HG03095 (cell line): ENCODE measurements around the gene STXBP2.

ENCODE experiments used
- ATAC-seq: cut with Tn5 transposase; IDR thresholded peaks from one replicate; pipeline ENCODE4 v1.9.1; 2021; ENCODE audit warnings: moderate library complexity; ENCODE audit not compliant: unreplicated experiment

Gene STXBP2

DNA sequence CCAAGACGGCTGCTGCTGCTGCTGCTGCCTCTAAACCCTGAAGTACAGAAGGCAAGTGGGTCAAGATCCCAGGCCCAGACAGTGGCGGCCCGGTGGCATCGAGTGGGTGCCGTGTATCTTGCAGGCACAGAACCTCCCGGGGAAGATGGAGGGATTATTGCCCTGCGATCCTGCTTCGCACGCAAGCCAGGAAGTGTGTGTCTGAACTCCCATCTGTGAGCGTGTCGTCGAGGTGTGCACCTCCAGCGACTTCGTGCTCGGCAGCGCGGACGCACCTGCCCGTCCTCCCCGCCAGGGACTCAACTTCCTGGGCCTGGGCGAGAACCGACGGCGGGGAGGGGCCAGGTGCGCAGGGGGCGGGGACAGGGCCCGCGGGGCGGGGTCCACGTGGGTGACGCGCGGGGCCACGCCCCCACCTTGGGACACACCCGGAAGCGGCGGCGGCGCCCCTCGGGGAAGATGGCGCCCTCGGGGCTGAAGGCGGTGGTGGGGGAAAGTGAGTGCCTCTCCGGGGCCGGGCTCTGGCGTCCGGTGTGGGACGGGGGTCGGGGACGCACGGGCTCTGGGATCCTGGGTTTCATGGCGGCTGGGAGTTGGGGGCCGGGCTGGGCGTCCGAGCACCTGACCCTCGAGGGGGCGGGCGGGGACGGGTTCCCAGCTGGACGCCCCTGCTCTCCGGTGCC lies at the start of gene STXBP2:
STXBP2 (plus strand) TSS at position 420 of the 683 bp plus-strand sequence; CDS start at position 460, 40 bp downstream.
- peak; percentile 56 for ATAC-seq

DNA sequence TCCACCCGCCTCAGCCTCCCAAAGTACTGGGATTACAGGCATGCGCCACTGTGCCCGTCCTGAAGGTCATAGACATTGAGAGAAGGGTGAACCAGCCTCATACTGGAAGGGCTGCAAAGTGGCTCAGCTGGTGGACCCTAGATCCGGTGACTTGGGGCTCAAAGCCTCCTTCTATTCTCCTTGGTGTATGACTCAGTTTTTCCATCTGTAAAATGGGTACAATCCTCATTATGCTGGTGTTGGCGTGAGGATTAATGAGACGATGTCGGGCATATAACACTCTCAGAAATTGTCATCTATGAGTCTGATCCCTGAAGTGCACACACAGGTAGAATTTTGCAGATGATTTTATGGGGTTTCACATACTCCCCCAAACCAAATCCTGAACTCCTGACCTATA lies 47.1 kb upstream of the STXBP2 start:
- ATAC-seq: no peak

DNA sequence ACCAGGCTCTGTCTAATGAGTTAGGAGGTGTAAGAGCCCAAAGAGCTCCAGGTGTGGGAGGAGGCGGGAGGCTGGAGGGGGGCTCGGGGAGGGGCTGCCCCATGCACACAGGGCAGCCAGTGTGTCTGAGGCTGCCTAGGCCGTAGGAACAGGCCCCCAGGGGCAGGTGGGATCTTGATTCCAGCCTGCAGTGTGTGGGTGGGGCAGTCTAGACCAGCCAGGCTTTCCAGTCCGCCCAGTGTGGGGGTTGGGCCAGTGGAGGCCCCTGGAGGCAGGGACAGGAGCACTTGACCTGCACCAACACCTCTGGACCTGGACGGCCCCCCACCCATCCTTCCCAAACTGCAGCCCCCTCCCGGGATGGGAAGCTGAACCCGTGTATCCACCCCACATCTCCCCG lies 46.7 kb upstream of the STXBP2 start:
- no peak for ATAC-seq

DNA sequence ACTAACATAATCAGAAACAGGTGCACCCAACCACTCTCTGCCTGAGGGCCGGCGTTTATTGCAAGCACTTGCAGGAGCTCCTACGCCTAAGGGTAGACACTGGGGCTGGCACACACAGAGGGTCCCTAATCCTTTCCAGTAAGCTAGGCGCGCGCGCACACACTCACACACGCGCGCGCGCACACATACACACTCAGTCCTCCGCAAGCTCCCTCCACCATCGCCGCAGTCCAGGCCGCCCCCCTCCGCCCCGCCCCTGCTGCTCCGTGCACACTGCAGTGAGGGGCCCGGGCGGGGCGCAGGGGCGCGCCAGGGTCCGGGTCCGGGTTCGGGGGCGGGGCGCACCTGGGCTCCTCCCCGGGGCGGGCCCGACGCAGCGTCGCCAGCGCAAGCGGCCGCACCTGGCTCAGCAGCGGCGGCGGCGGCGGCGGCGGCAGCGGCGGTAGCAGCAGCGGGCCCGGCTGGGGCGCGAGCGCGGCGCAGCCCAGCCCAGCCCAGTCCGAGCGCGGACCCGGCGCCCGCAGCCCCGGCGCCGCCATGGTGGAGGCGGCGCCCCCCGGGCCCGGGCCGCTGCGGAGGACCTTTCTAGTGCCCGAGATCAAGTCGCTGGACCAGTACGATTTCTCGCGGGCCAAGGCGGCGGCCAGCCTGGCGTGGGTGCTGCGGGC lies 41.3 kb upstream of the STXBP2 start, which contains the start of gene CAMSAP3:
CAMSAP3 (plus strand) TSS at position 398 of the 668 bp plus-strand sequence; CDS start at position 538, 140 bp downstream.
- no peak for ATAC-seq

DNA sequence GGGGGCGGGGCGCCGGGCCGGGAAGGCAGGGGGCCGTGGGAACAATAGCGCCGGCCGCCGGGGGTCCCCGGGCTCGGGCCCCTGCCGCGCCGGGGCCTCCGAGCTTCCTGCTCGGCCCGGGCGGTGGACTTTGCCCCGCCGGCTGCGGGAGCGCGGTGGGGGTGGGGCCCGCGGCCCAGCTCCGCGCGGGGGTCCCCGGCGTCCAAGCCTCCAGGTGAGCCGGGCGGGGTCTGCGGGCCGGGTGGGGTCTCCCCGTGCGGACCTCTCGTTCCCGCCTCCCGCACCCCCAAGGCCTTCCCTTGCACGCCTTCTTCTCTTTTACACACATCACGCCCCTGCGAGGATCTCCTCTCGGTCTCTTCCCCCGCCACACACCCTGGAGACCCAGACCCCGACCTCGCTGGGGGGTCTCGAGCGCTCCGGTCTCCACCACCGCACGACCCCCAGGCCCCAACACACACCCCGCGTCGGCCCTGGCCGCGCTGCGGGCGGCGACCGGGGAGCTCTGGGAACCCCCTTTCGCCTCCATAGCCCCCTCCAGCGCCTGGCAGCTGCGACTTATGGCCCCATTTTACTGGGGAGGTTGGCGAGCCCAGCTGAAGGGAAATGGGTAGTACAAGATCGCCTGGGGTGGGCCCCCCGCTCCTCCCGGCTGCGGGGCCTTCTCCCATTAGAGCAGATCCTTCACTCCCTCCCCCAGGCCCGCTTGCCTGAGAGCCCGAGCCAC lies 40.5 kb upstream of the STXBP2 start:
- no peak for ATAC-seq

DNA sequence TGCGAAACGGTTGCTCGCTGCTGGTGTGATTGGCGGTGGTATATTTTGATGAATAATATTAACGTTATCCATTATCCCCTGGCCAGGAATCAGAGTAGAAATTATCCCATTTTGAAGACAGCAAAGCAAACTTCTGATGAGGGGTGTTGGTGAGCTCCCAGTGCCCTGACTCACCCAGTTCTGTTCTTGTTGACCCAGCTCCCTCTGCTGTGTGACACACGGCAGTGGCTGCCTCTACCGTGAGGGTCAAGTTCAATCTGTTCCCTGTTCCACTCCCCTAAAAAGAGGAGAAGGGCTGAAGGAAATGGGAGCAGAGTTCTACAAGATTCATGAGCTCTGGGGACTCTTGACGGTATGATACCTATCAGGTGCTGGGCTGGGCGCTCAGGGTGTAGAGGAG lies 39.2 kb upstream of the STXBP2 start:
- ATAC-seq: no peak

DNA sequence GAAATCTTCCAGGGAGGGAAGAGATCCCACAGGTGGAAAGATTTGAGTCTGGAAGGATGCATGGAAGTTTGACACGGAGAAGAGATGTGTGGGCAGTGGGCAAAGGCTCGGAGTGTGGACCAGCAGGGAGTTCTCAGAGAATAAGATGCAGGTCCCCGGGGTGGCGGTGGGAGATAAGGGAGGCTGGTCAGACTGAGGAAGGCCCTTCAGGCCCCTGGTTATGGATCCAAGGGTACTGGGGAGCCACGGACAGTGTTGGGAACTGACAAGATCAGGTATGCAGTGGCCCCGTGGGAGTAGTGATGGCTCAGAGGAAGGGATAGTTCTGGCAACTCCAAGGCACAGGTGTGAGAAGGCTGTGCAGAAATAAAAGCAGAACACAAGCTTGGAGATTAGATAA lies 38.7 kb upstream of the STXBP2 start:
- no peak for ATAC-seq

DNA sequence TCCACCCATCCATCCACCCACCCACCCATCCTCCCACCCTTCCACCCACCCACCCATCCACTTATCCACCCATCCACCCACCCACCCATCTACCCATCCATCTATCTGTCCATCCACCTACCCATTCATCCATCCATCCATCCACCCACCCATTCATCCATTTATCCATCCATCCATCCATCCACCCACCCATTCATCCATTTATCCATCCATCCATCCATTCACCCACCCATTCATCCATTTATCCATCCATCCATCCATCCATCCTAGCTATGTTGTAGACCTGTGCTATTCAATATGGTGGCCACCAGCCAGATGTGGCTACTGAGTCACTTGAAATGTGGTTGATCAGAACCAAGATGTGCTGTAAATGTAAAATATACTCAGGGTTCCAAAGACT lies 36.2 kb upstream of the STXBP2 start:
- ATAC-seq: no peak

DNA sequence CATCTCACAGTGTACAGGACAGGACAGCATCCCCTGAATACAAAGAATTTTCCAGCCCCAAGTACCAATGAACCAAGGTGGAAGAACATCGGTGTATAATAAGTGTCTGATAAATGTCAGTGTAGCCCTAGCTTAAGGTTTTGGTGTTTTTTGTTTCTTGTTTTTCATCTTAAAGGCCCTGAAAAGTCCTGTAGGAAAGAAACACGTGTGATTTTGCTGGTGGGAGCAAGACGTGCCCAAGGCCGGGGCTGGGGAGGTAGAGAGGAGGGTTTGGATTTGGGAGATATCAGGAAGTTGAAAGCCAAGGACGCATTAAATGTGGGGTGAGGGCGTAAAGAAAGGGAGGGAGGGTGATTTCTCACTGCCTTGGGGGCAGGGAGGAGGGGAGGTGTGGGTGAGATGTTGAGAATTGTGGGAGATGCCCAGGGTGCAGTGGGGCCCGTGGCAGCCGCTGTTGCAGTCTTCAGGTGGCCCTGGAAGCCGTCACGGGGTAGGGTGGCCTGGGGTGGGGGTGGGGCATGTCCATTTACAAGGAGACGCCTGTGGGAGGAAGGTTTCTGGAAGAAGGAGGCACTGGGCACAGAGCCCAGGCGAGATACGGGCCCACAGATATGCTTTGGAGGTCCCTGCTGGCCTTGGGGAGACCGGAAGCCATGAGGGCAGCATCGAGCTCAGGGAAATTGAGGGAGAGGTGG lies 34.5 kb upstream of the STXBP2 start:
- no peak for ATAC-seq

DNA sequence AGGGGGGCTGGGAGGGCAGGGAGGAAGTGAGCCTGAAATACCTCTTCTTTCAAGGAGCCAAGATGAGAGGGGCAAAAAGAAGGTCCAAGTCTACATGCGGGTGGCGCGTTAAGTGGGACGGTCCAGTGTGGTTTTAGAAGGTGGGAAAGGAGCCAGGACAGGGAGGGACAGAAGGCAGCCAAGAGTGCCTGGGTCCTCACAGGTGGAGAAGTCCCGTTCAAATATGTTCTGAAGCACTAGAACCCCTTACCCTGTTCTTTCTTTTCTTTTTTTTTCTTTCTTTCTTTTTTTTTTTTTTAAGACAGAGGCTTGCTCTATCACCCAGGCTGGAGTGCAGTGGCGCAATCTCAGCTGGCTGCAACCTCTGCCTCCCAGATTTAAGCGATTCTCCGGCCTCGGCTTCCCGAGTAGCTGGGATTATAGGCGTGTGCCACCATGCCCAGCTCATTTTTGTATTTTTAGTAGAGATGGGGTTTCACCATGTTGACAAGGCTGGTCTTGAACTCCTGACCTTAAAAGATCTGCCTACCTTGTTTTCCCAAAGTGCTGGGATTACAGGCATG lies 33.9 kb upstream of the STXBP2 start:
- ATAC-seq: no peak

DNA sequence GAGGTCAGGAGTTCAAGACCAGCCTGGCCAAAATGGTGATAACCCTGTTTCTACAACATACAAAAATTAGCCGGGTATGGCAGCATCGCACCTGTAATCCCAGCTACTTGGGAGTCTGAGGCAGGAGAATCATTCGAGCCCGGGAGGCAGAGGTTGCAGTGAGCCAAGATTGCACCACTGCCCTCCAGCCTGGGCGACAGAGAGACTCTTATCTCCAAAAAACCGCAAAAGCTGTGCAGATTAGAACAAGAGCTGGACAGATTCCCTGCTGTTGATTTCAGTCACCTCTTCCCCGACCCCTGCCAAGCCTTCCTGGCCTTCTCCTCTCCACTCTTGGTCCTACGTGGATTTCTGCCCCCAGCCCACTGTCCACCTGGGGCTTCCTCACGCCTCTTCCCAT lies 33.0 kb upstream of the STXBP2 start:
- ATAC-seq: no peak

DNA sequence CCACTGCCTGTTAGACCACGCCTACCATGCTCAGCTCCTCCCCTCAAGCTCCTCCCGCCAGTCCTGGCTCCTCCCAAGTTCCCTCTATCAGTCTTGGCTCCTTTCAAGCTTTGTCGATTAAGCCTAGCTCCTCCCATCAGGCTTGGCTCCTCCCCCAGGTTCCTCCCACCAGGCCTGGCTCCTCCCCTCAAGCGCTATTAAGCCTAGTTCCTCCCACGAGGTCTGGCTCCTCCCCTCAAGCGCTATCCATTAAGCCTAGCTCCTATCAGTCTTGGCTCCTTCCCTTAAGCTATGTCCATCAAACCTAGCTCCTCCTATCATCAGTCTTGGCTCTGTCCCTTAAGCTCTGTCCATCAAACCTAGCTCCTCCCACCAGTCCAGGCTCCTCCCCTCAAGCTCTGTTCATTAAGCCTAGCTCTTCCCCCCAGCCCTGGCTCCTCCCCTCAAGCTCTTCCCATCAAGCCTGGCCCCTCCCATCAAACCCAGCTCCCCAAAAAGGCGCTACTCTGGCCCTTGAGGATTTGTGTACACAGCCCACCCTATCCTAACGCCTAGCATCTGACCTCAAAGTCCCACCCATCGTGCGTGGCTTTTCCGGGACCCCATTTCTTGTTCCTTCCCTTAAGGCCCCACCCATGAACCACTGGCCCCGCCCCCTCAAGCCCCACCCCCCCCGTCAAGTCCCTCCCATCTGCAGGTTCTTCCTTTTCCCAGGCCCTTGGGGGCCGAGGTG lies 31.3 kb upstream of the STXBP2 start:
- ATAC-seq: no peak

DNA sequence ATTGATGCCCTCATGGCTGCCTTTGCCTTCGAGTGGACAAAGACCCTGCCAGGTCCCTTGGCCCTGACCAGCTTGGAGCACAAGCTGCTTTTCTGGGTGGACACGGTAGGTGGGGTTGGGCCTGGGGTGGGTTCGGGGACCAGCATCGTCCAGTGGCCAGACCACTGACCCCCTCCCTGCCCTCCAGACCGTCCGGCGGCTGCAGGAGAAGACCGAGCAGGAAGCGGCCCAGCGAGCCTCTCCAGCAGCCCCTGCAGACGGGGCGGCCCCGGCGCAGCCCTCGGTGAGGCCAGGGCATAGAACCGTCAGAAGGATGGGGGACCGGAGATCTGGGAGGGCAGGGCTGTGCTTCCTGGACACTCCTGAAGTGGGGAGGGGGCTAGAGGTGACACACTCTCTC lies 30.6 kb upstream of the STXBP2 start:
- no peak for ATAC-seq

DNA sequence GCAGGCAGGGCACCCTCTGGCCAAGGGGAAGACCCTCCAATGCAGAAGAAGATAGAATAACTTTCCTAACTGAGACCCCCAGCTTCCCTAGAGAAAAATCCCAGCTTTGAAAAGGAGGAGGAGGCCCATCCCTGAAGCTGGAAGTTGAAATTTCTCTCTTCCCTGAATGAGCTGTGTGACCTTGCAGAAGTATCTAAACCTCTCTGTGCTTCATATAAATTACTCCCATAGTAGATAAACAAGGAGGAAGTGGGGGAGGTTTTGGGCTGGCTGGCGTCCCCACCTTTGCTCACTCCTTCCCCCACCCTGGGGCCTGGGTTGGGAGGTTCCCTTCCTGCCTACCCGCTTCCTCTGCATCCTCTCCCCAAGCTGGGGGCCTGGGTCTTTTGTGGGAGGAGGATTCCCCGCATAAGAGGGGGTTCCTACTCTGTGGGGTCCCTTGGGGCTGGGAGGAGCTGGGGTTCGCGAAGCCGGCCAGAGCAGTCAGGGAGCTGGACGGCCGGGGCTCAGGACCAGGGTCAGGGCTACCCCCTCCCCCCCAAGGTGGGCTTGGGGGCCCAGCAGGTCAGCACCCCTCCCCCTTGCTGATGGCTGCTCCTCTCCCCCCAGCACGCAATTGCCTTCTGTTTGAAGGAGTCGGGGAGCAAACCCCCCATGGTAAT lies 29.6 kb upstream of the STXBP2 start:
- no peak for ATAC-seq

DNA sequence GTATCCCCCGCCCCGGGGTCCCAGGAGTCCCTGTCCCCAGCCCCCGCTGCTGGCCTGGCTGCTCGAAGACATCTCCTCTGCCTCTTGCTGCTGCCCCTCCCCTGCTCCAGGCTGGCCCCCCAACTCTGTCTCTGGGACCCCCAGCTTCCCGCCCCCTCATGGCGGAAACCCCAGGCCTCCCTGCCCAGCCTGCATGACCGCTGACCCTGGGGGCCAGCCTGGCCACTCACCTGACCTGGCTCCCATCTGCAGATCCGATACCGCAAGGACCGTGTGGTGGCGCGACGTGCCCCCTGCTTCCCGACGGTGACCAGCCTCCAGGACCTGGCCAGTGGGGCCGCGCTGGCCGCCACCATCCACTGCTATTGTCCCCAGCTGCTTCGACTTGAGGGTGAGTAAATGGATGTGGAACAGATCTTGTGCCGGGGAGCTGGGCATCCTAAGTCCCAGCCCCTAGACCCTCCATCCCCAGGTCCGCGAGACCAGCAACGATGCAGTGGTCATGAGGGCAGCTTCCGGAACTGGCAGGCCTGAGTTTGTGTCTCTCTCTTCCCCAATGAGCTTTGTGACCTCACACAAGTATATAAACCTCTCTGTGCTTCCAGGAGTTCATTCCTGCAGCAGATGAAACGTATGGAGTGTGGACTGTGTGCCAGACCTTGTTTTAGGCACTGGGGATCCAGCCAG lies 28.9 kb upstream of the STXBP2 start:
- ATAC-seq: no peak

DNA sequence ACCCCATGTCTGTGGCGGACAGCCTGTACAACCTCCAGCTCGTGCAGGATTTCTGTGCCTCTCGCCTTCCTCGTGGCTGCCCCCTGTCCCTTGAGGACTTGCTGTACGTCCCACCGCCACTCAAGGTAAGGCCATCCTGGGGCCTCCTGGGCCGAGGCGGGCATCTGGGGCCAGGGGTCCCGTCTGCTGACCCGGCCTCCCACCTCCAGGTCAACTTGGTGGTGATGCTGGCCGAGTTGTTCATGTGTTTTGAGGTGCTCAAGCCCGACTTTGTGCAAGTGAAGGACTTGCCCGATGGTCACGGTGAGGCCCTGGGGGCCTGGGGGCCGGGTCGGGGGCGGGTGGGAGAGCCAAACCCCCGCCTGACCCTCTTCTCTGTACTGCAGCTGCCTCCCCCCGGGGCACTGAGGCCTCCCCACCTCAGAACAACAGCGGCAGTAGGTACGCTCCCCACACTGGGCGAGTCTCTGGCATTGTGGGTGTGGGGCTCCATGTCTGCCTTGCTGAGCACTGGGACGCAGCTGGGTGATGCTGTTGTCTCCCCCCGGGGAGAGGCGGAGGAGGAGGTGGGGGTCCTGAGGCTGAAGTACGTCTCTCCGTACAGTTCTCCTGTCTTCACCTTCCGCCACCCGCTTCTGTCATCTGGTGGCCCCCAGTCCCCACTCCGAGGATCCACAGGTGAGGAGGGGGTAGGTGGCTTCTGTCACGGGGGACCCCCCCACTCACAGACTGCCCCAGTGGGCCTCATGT lies 26.2 kb upstream of the STXBP2 start:
- no peak for ATAC-seq

DNA sequence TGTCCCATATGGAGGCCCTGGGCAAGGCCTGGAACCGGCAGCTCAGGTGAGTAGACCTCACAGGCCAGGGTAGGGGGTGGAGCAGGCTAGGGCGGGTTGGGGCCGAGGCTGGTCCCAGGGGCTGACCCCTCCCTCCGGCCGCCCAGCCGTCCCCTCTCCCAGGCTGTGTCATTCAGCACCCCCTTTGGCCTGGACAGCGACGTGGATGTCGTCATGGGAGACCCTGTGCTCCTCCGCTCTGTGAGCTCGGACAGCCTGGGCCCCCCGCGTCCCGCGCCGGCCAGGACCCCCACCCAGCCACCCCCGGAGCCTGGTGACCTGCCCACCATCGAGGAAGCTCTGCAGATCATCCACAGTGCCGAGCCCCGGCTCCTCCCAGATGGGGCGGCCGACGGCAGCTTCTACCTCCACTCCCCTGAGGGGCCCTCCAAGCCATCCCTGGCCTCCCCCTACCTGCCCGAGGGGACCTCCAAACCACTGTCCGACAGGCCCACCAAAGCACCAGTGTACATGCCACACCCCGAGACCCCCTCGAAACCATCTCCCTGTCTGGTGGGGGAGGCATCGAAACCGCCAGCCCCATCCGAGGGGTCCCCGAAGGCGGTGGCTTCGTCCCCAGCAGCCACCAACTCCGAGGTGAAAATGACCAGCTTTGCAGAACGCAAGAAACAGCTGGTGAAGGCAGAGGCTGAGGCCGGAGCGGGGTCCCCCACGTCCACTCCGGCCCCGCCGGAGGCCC lies 25.2 kb upstream of the STXBP2 start:
- no peak for ATAC-seq
